Right lobe of liver (tissue), 6 donors: ENCODE data around the gene UNC13D. TPM values are rescaled to one million over a fixed set of nuclear protein-coding genes. Genes with fewer than 3 reads are reported as not detected.
A peak's percentile ranks its signal among the peaks of the same experiment; 100 is the strongest.

Source experiments
- ATAC-seq, 4 donors: fragments of 200-7000 bp; cut with Tn5 transposase; one replicate each; pipeline ENCODE4 v1.9.1; 2020; ENCODE audit warnings: mild to moderate bottlenecking in 4 of 4, moderate library complexity in 4 of 4
- DNase-seq, 3 donors: peaks; one replicate each; pipeline ENCODE4 v3.0.0-alpha.2; 2020
- H3K27ac ChIP-seq, 3 donors: fragments of 200-600 bp; one replicate each; pipeline ENCODE4 v1.8.0; 2022
- H3K27me3 ChIP-seq, 2 donors: fragments of 200-600 bp; one replicate each; pipeline ENCODE4 v1.8.0; 2022
- H3K36me3 ChIP-seq, 4 donors: fragments of 200-600 bp; sonication (generic) in 1 of 4; one replicate each; pipeline versions ENCODE4 v1.5.1 to v1.8.0; 2017 to 2022; ENCODE audit warnings: control low read depth in 1 of 4
- H3K4me1 ChIP-seq, 4 donors: fragments of 200-600 bp; sonication (generic) in 1 of 4; one replicate each; pipeline versions ENCODE4 v1.5.1 to v1.8.0; 2017 to 2022; ENCODE audit warnings: control low read depth in 1 of 4
- H3K4me3 ChIP-seq, 3 donors: fragments of 200-600 bp; one replicate each; pipeline ENCODE4 v1.8.0; 2022
- H3K9me3 ChIP-seq, 4 donors: fragments of 200-600 bp; sonication (generic) in 1 of 4; one replicate each; pipeline versions ENCODE4 v1.5.1 to v1.8.0; 2017 to 2022; ENCODE audit warnings: control low read depth in 1 of 4
- CTCF ChIP-seq, 4 donors: fragments of 200-600 bp in 3 of 4; fragments of 450-650 bp in 1 of 4; IDR thresholded peaks; one replicate each; pipeline versions ENCODE4 v1.5.1 to v1.8.0; 2016 to 2022; ENCODE audit warnings: antibody characterized with exemption in 4 of 4, mild to moderate bottlenecking in 2 of 4
- POLR2A ChIP-seq: fragments of 450-650 bp; IDR thresholded peaks from one replicate; pipeline ENCODE4 v1.6.1; 2017; ENCODE audit warnings: antibody characterized with exemption, mild to moderate bottlenecking
- WGBS: methylation state at CpG from one replicate; pipeline ENCODE4 v1.1.6; 2018; ENCODE audit warnings: low coverage, low lambda C conversion rate; ENCODE audit not compliant: insufficient coverage; ENCODE audit errors: missing lambda C conversion rate; 5-methylcytosine and 5-hydroxymethylcytosine counted together
- intact Hi-C, 2 donors: fragments of 100-400 bp; cut with DNase I; formaldehyde crosslinking; loops; one replicate each; pipeline versions ENCODE4 v1.11.2 to v1.14.1; 2022
- total RNA-seq, 6 experiments: library from RNA; depleted of rRNA in 2 of 6; stranded (reverse); fragments of >200 nt in 2 of 6; fragmentation: NEBNext Ultra II Directional in 3 of 6; extraction: Animal tissue kit (Norgen Biotek cat#: 25700) in 3 of 6; gene quantifications; one replicate each; pipeline versions ENCODE4 v1.1.0 to v1.2.4, GENCODE V29; 2016 to 2023
- donor health status: DM: no; HTN: yes; CAD: no.
- donor health status: DM: no; HTN: no; CAD: no.
- donor health status: DM: no; HTN: no; CAD: no.
- donor health status: DM: no; HTN: yes; CAD: no.
- donor health status: DM: no; HTN: yes; CAD: no.

UNC13D gene
- total RNA-seq, 6 experiments from 2014 or later: 3.4 to 12.5 (median 10.7) TPM

- ATAC-seq: no peak
- Histone ChIP-seq H3K36me3 (no peaks in the 10 kb centered on the region), H3K27me3 (no peaks in the 10 kb centered on the region), H3K27ac (no peak overlapping the region), H3K4me3 (no peak overlapping the region), H3K9me3 (no peaks in the 10 kb centered on the region), H3K4me1 (no peaks in the 10 kb centered on the region)
- DNase-seq: no peak
- intact Hi-C loops: no loop called here
- WGBS: 65% methylated on average over 7 of the region's 8 CpGs
- TF ChIP-seq CTCF (IDR thresholded peaks at IDR 0.05) (no peak), POLR2A (no peak)
Measured at GRCh38 chr17:75885431-75885830, 41.2 kb upstream of the UNC13D start.

- 90% methylated on average over 8 of the region's 15 CpGs for WGBS
- intact Hi-C loops: no loop called here
Measured at GRCh38 chr17:75881678-75882454, 37.7 kb upstream of the UNC13D start.

GRCh38 chr17:75880266-75880665 is 36.1 kb upstream of the UNC13D start:
- intact Hi-C loops: no loop called here
- TF ChIP-seq POLR2A (no peak), CTCF (IDR thresholded peaks at IDR 0.05) (no peak)
- no peak overlapping the region for H3K27ac ChIP-seq
- peaks cover 0 to 27% (median 7%) of the 10 kb centered on the region in 4 donors for H3K4me1 ChIP-seq
- ATAC-seq: no peak
- H3K36me3 ChIP-seq: no peaks in the 10 kb centered on the region
- no peak overlapping the region for H3K4me3 ChIP-seq
- no peak for DNase-seq
- no peaks in the 10 kb centered on the region for H3K9me3 ChIP-seq
- H3K27me3 ChIP-seq: no peaks in the 10 kb centered on the region
- 79% methylated on average over 6 of the region's 7 CpGs for WGBS

More at GRCh38 chr17:75881678-75882454, 37.7 kb upstream of the UNC13D start:
- Histone ChIP-seq H3K27ac (no peak overlapping the region), H3K27me3 (no peaks in the 10 kb centered on the region), H3K4me1 (peaks cover 0 to 12% (median 0%) of the 10 kb centered on the region in 4 donors), H3K9me3 (no peaks in the 10 kb centered on the region), H3K36me3 (no peaks in the 10 kb centered on the region), H3K4me3 (no peak overlapping the region)
- ATAC-seq (no peak), DNase-seq (no peak)
- TF ChIP-seq CTCF (IDR thresholded peaks at IDR 0.05): no peak
- TF ChIP-seq POLR2A: no peak

GRCh38 chr17:75878174-75878998 is 34.2 kb upstream of the UNC13D start, which contains the start of gene TRIM47:
TRIM47 (minus strand) TSS chr17:75878581; CDS start chr17:75878548, 33 bp downstream.
- H3K36me3 ChIP-seq: peaks cover 0 to 7% (median 0%) of the 10 kb centered on the region in 4 donors
- intact Hi-C loops: no loop called here
- no peaks in the 10 kb centered on the region for H3K27me3 ChIP-seq
- H3K4me1 ChIP-seq: peaks cover 0 to 27% (median 8%) of the 10 kb centered on the region in 4 donors
- ATAC-seq (peak; percentile 44 to 69 (median 60)), DNase-seq (peak; percentile 79 to 83 (median 81))
- no peaks in the 10 kb centered on the region for H3K9me3 ChIP-seq
- peak within 1 kb of the TSS; percentile 61 to 70 (median 66) for H3K4me3 ChIP-seq
- no peak for TF ChIP-seq CTCF (IDR thresholded peaks at IDR 0.05)
- peak; percentile 73 for TF ChIP-seq POLR2A
- WGBS: 0% methylated on average over 11 of the region's 87 CpGs
- peak within 1 kb of the TSS; percentile 67 to 89 (median 76) for H3K27ac ChIP-seq
